Measurements from ENCODE around the gene SPACDR. TPM values are rescaled to one million over a fixed set of nuclear protein-coding genes. Genes with fewer than 3 reads are reported as not detected.

Gene SPACDR
- total RNA-seq, 2 experiments from 2014 or later = 0.64 to 0.93 TPM

GRCh38 chr7:100466653-100467605 lies 2.9 kb upstream of the SPACDR start:
- H3K36me3 Mint-ChIP-seq (ENCODE audit: low read depth) = peaks cover 65% of the 10 kb centered on the region
- no peak overlapping the region for H3K27ac Mint-ChIP-seq
- TF ChIP-seq, protein P1, sequence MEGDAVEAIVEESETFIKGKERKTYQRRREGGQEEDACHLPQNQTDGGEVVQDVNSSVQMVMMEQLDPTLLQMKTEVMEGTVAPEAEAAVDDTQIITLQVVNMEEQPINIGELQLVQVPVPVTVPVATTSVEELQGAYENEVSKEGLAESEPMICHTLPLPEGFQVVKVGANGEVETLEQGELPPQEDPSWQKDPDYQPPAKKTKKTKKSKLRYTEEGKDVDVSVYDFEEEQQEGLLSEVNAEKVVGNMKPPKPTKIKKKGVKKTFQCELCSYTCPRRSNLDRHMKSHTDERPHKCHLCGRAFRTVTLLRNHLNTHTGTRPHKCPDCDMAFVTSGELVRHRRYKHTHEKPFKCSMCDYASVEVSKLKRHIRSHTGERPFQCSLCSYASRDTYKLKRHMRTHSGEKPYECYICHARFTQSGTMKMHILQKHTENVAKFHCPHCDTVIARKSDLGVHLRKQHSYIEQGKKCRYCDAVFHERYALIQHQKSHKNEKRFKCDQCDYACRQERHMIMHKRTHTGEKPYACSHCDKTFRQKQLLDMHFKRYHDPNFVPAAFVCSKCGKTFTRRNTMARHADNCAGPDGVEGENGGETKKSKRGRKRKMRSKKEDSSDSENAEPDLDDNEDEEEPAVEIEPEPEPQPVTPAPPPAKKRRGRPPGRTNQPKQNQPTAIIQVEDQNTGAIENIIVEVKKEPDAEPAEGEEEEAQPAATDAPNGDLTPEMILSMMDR (IDR thresholded peaks at IDR 0.05) = no peak
- Histone ChIP-seq H3K4me3 (ENCODE audit: low read length) (no peak overlapping the region), H3K27ac (ENCODE audit: low read depth in 1 of 2, low read length in 2 of 2) (no peak overlapping the region), H3K27me3 (ENCODE audit: control insufficient read depth in 1 of 2, insufficient read depth in 2 of 2, low read length in 2 of 2) (no peaks in the 10 kb centered on the region), H3K36me3 (ENCODE audit: insufficient read depth, low read length) (peaks cover 65% of the 10 kb centered on the region), H3K4me1 (ENCODE audit: insufficient read depth, low read length) (peaks cover 18% of the 10 kb centered on the region), H3K9me3 (ENCODE audit: control insufficient read depth in 1 of 2, insufficient read depth in 1 of 2, low read length in 2 of 2) (no peaks in the 10 kb centered on the region)
- ChIA-PET POLR2A (interaction anchor here (0.5 to 2.1 kb wide), 2 partner anchors 31 to 1955 kb away, joined by 3 to 7 read pairs; partner anchors contain the start of gene PPP1R35), CTCF (no interaction called here)
- no peak for DNase-seq
- no peaks in the 10 kb centered on the region for H3K27me3 Mint-ChIP-seq
- H3K4me3 Mint-ChIP-seq = no peak overlapping the region
- H3K9me3 Mint-ChIP-seq = no peaks in the 10 kb centered on the region
- no peak for ATAC-seq (ENCODE audit: poor library complexity)
- peaks cover 15% of the 10 kb centered on the region for H3K4me1 Mint-ChIP-seq (ENCODE audit: low read depth)
- intact Hi-C loops (cut with DNase I, micrococcal nuclease) = loop anchor here in 1 of 2 experiments (10.0 kb wide), 1 partner anchor 588 kb away; no protein-coding TSS in a partner anchor

GRCh38 chr7:100465702-100466311 lies 1.7 kb upstream of the SPACDR start:
- no peaks in the 10 kb centered on the region for H3K27me3 Mint-ChIP-seq
- peaks cover 66% of the 10 kb centered on the region for H3K36me3 Mint-ChIP-seq (ENCODE audit: low read depth)
- ATAC-seq (ENCODE audit: poor library complexity) (no peak), DNase-seq (no peak)
- Histone ChIP-seq H3K9me3 (ENCODE audit: control insufficient read depth in 1 of 2, insufficient read depth in 1 of 2, low read length in 2 of 2) (no peaks in the 10 kb centered on the region), H3K27ac (ENCODE audit: low read depth in 1 of 2, low read length in 2 of 2) (no peak overlapping the region), H3K36me3 (ENCODE audit: insufficient read depth, low read length) (peaks cover 66% of the 10 kb centered on the region), H3K27me3 (ENCODE audit: control insufficient read depth in 1 of 2, insufficient read depth in 2 of 2, low read length in 2 of 2) (no peaks in the 10 kb centered on the region), H3K4me3 (ENCODE audit: low read length) (no peak overlapping the region), H3K4me1 (ENCODE audit: insufficient read depth, low read length) (peaks cover 18% of the 10 kb centered on the region)
- CTCF ChIA-PET = interaction anchor here (1.2 kb wide), 1 partner anchor 94 kb away, joined by 9 read pairs; no protein-coding TSS in a partner anchor
- intact Hi-C loops (cut with DNase I, micrococcal nuclease) = loop anchor here in 1 of 2 experiments (10.0 kb wide), 1 partner anchor 589 kb away; no protein-coding TSS in a partner anchor
- H3K4me1 Mint-ChIP-seq (ENCODE audit: low read depth) = peaks cover 14% of the 10 kb centered on the region
- TF ChIP-seq, protein P1 (IDR thresholded peaks at IDR 0.05) = no peak
- H3K9me3 Mint-ChIP-seq = no peaks in the 10 kb centered on the region
- POLR2A ChIA-PET = interaction anchor here (0.8 to 2.1 kb wide), 3 partner anchors 10 to 317 kb away, joined by 3 to 7 read pairs (median 5); partner anchors contain the start of genes LAMTOR4 and PPP1R35
- H3K27ac Mint-ChIP-seq = no peak overlapping the region
- H3K4me3 Mint-ChIP-seq = no peak overlapping the region

GRCh38 chr7:100465299-100465698 lies 1.2 kb upstream of the SPACDR start:
- Mint-ChIP-seq H3K27me3 (no peaks in the 10 kb centered on the region), H3K9me3 (no peaks in the 10 kb centered on the region), H3K36me3 (ENCODE audit: low read depth) (peaks cover 65% of the 10 kb centered on the region), H3K4me3 (no peak overlapping the region), H3K27ac (no peak overlapping the region), H3K4me1 (ENCODE audit: low read depth) (peaks cover 11% of the 10 kb centered on the region)
- Histone ChIP-seq H3K4me3 (ENCODE audit: low read length) (no peak overlapping the region), H3K27me3 (ENCODE audit: control insufficient read depth in 1 of 2, insufficient read depth in 2 of 2, low read length in 2 of 2) (no peaks in the 10 kb centered on the region), H3K4me1 (ENCODE audit: insufficient read depth, low read length) (peaks cover 18% of the 10 kb centered on the region), H3K36me3 (ENCODE audit: insufficient read depth, low read length) (peaks cover 67% of the 10 kb centered on the region), H3K9me3 (ENCODE audit: control insufficient read depth in 1 of 2, insufficient read depth in 1 of 2, low read length in 2 of 2) (no peaks in the 10 kb centered on the region), H3K27ac (ENCODE audit: low read depth in 1 of 2, low read length in 2 of 2) (no peak overlapping the region)
- ChIA-PET CTCF (interaction anchor here (0.7 to 1.2 kb wide), 2 partner anchors 95 to 261 kb away, joined by 3 to 9 read pairs; no protein-coding TSS in a partner anchor), POLR2A (interaction anchor here (0.8 to 2.1 kb wide), 4 partner anchors 10 to 317 kb away, joined by 3 to 7 read pairs (median 4); partner anchors contain the start of genes LAMTOR4 and PPP1R35)
- intact Hi-C loops (cut with DNase I, micrococcal nuclease) = loop anchor here in 1 of 2 experiments (10.0 kb wide), 1 partner anchor 590 kb away; no protein-coding TSS in a partner anchor
- ATAC-seq (ENCODE audit: poor library complexity) (no peak), DNase-seq (no peak)
- TF ChIP-seq, protein P1 (IDR thresholded peaks at IDR 0.05) = no peak

Data from CD4-positive, alpha-beta T cell (primary cell).